Measurements from ENCODE around the gene CNTN1.

Gene CNTN1

GRCh38 chr12:40768125-40768864 lies 76.1 kb downstream of the CNTN1 start:
- DNase-seq (ENCODE audit: low read depth in 2 of 2) = no peak

- DNase-seq (ENCODE audit: low read depth in 2 of 2) = no peak
Measured at GRCh38 chr12:40769846-40770245, 77.6 kb downstream of the CNTN1 start.

GRCh38 chr12:40770781-40771180 lies 78.5 kb downstream of the CNTN1 start:
- DNase-seq (ENCODE audit: low read depth in 2 of 2) = no peak

GRCh38 chr12:40775661-40776060 lies 83.4 kb downstream of the CNTN1 start:
- DNase-seq (ENCODE audit: low read depth in 2 of 2) = no peak

GRCh38 chr12:40784102-40784501 lies 91.9 kb downstream of the CNTN1 start:
- DNase-seq (ENCODE audit: low read depth in 2 of 2) = no peak

- no peak for DNase-seq (ENCODE audit: low read depth in 2 of 2)
Measured at GRCh38 chr12:40788276-40788675, 96.0 kb downstream of the CNTN1 start.

GRCh38 chr12:40792792-40793386 lies 100.7 kb downstream of the CNTN1 start:
- no peak for DNase-seq (ENCODE audit: low read depth in 2 of 2)

- DNase-seq (ENCODE audit: low read depth in 2 of 2) = no peak
Measured at GRCh38 chr12:40793471-40793870, 101.2 kb downstream of the CNTN1 start.

- DNase-seq (ENCODE audit: low read depth in 2 of 2) = no peak
Measured at GRCh38 chr12:40794087-40794486, 101.8 kb downstream of the CNTN1 start.

GRCh38 chr12:40801082-40801481 lies 108.8 kb downstream of the CNTN1 start:
- DNase-seq (ENCODE audit: low read depth in 2 of 2) = no peak

GRCh38 chr12:40801861-40802260 lies 109.6 kb downstream of the CNTN1 start:
- DNase-seq (ENCODE audit: low read depth in 2 of 2) = no peak

- DNase-seq (ENCODE audit: low read depth in 2 of 2) = no peak
Measured at GRCh38 chr12:40802656-40803055, 110.4 kb downstream of the CNTN1 start.

GRCh38 chr12:40819436-40820108 lies 127.3 kb downstream of the CNTN1 start:
- DNase-seq (ENCODE audit: low read depth in 2 of 2) = no peak

- DNase-seq (ENCODE audit: low read depth in 2 of 2) = no peak
Measured at GRCh38 chr12:40820794-40821484, 128.7 kb downstream of the CNTN1 start.

GRCh38 chr12:40825156-40825555 lies 132.9 kb downstream of the CNTN1 start:
- DNase-seq (ENCODE audit: low read depth in 2 of 2) = no peak

GRCh38 chr12:40827683-40828592 lies 135.7 kb downstream of the CNTN1 start:
- DNase-seq (ENCODE audit: low read depth in 2 of 2) = no peak

GRCh38 chr12:40828593-40828990 lies 136.4 kb downstream of the CNTN1 start:
- DNase-seq (ENCODE audit: low read depth in 2 of 2) = no peak

- no peak for DNase-seq (ENCODE audit: low read depth in 2 of 2)
Measured at GRCh38 chr12:40829738-40830144, 137.5 kb downstream of the CNTN1 start.

- no peak for DNase-seq (ENCODE audit: low read depth in 2 of 2)
Measured at GRCh38 chr12:40831916-40832315, 139.7 kb downstream of the CNTN1 start.

GRCh38 chr12:40832668-40833067 lies 140.4 kb downstream of the CNTN1 start:
- DNase-seq (ENCODE audit: low read depth in 2 of 2) = no peak

GRCh38 chr12:40833818-40834217 lies 141.6 kb downstream of the CNTN1 start:
- DNase-seq (ENCODE audit: low read depth in 2 of 2) = no peak

All from stimulated activated CD8-positive, alpha-beta memory T cell treated with anti-CD3 and anti-CD28 coated beads, Interleukin-7, amount 100 ng/mL, for 4 hours (primary cell).